AML-193 (cell line): ENCODE measurements around the gene ATP2A3.

Experiments
- DNase-seq, 2 experiments: peaks; one replicate each; lab custom pipeline; 2025; lab: John Stamatoyannopoulos, UW

ATP2A3 gene

GRCh38 chr17:3972931-3973330 lies 8.7 kb upstream of the ATP2A3 start:
- DNase-seq, result no peak

GRCh38 chr17:3972281-3972731 lies 8.1 kb upstream of the ATP2A3 start:
- DNase-seq, result no peak

DNA sequence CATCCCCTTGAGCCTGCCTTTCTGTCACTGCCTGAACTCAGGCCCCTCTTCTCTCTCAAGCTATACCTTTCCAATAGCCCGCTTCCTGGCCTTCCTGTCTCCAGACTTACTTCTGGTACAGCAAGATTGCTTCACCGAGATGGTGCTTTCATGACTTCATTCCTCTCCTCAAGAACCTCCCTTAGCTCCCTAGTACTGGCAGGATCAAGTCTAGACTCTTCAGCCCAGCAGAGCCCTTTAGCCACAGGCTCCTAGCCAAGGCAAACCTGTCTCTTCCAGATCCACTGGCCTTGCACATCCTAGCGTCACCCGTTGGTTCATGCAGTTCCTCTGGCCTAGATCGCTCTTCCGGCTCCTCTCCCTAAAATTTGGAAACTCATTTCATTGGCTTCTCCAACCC lies 6.4 kb upstream of the ATP2A3 start:
- DNase-seq, result no peak

- no peak for DNase-seq
Observed at GRCh38 chr17:3969963-3970362, 5.7 kb upstream of the ATP2A3 start.

- DNase-seq, result no peak
Observed at GRCh38 chr17:3968886-3969524, 4.8 kb upstream of the ATP2A3 start.

DNA sequence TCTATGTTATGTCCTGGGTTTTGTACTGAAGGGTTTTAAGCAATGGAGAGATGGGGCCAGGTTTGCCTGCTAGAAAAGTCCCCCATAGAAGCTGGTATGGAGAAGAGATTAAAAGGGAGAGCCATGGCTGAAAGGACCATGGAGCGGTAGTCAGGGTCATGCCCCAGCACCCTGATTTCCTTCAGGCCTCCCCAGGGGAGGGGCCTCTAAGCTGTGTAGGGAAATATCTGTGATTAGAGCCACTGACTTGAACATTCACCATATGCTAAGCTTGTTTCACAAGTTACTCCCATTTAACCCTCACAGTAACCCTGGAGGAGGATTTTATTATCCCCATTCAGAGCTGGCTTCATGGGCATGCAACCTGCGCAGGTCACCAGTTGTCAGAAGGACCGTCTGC lies 3.8 kb upstream of the ATP2A3 start:
- no peak for DNase-seq

DNA sequence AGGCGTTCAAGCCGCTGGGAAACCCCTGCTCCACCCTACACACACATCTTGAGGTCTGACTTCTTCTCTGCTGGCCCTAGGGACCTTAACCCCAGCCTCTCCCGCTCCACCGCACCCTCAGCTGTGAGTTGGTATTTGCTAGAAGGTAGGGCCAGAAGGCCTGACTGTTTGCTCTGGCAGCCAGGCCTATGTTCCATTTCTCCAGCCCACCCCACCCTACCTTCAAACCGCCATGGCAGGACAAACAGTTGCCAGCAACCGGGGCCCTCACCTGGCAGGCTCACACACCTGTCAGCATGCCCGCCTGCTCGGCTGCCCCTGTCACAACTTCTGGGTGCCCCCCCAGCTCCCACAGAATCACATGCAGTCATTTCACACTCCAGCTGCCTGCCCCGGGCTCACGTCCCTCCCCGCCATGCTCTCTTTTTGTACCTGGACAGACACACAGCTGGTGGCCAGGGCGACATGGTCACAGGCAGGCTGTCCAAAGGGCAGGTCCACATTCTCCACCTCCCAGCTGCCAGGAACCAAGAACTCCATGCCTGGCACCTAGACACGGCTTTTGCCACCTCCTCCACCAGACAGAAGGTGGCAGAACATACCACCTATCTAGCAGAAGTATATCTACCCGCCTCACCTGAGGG lies 2.6 kb upstream of the ATP2A3 start:
- DNase-seq, result no peak

DNA sequence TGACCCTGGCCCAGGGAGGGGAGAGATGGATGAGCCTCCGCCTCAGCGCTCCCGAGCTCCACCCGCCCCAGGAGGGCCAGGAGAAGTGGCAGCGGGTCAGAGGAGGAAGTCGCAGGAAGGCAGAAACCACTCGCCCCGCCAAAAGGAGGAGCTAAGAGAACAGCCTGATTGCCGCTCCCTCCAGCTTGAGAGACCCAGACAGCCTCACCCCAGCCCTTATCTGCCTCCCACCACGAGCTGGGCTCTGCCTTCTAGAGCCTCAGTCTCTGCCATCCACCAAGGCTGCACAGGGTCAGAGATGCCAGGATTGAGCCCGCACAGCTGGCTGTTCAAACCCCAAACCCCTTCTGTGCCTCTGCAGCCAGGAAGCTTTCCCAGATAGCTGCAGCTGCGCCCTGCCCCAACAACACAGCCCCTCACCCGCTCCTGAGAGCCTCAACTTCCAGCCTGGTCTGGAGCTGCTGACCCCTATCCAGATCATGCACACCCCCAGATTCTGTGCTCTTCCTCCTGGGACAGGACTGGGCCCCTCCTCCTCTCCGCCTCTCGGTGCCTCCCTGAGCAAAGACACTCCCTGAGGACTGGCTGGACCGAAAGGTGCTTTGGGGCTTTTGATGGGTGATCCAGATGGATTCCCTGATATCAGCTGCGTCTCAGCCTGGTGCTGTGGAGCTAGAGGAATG lies 1.0 kb upstream of the ATP2A3 start:
- DNase-seq, result peak; percentile 41 to 60

GRCh38 chr17:3963237-3964201 lies 718 bp downstream of the ATP2A3 start:
- DNase-seq, result peak; percentile 5 to 11

DNA sequence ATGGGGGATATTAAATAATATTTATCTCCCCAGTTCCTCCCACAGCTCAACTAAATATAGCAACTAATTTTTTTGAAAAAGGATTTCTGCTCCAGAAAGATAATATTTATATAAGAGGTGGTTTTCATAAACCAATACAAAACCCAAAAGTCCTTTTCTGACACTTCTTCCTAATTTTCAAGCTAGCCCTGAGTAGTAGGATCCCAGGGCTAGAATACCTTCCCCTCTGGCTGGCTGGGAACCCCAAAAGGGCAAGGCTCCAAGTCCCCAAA lies 1.3 kb downstream of the ATP2A3 start:
- DNase-seq, result no peak

DNA sequence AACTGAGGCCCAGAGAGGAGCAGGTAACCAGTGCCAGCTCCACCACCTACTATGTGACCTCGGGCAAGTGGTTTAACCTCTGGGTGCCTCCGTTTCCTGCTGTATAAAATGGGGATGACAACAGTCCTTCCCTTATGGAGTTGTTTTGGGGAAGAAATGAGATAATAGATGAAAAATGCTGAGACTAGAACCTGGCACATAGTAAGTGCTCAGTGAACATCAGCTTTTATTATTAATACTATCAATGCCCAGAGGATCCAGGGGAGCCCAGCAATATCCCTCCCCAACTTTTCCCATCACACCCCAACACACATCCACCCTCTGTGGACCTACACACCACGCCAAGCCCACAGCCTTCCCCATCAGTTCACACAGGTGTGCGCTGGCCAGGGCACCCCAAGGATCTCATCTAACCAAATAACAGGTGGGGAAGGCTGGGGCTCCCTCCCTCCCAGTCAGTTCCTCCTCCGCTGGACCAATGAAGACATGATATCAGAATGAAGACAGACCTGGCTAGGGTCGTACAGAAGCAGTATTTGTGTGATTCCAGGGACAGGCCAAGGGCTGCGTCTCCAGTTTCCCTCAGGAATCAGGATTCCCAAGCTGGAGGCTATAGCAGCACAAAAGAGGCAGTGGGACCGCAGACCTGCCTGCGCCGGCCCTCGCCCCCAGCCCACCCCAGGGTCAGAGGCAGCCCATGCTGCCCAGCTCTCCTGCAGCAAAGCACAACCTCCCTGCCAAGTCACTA lies 1.8 kb downstream of the ATP2A3 start:
- DNase-seq, result no peak

- DNase-seq, result peak; percentile 2 to 13
Observed at GRCh38 chr17:3961564-3962047, 2.6 kb downstream of the ATP2A3 start.

GRCh38 chr17:3960764-3961163 lies 3.5 kb downstream of the ATP2A3 start:
- peak; percentile 50 to 60 for DNase-seq

- no peak for DNase-seq
Observed at GRCh38 chr17:3959921-3960601, 4.2 kb downstream of the ATP2A3 start.

DNA sequence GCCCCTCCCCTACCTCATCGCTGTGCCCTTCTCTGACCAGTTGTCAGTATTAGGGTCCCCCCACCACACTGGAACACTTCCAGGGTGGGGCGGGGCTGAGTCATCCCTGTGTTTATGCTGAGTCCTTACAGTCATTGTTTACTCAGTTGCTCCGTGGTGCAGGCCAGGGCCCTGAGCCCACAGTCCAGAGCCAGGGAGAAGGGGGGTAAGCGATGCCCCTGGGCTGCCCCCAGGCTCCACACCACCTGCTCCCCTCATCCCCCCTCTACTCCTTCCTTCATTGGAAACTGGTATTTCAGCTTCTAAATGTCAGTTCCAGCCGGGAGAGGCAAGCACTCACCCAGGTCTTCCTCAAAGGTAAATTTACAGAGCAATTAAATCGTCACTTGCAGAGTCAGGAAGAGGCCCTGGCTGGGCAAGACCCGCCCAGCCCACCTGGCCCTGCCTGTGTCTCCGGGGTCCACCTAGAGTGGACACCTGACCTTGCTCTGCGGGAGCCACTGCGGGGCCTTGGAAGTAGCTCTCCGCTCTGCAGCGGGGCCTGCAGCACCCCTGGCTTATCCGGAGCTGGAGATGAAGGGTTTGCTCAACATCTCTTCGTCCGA lies 4.8 kb downstream of the ATP2A3 start:
- no peak for DNase-seq

DNA sequence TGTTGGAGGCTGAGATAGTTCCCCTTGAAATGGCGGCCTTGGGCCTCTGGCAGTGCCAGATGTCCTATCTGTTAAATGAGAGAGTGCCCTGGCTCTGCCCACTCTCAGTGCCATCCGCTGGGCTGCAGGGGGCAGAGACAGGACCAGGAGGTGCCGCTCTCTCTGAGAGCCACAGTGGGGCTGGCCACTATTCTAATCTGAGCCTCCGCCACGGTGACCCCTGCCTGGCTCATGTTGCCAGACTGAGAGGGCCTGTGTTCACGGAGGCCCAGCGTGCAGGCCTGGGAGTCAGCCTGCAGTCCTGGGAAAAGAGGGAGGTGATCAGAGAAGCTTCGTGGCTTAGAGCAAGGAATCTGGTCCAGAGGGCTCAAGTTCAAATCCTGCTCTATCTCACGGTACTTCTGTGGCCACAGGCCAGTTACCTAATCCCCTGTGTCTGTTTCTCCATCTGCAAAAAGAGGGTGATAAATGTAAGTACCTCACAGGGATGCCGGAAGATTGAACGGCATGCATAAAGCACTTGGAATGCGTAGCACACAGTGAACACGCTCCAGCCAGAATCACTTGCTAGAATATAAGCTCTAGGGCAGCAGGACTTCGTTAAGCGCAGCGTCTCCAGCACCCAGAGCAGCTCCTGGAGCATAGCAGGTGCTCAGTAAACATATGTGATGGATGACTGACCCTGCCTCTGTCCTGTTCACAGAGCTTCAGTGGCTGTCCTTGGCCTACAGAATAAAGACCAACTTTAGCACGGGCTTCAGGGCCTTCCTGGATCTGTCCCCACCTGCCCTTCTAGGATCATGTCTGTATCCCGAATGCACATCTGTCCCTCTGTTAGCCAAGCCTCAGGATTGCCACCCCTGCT lies 6.3 kb downstream of the ATP2A3 start:
- DNase-seq, result no peak

- no peak for DNase-seq
Observed at GRCh38 chr17:3956983-3957382, 7.3 kb downstream of the ATP2A3 start.

GRCh38 chr17:3956327-3956957 lies 7.8 kb downstream of the ATP2A3 start:
- no peak for DNase-seq

- DNase-seq, result no peak
Observed at GRCh38 chr17:3955673-3955988, 8.6 kb downstream of the ATP2A3 start.
